K562 (cell line): ENCODE data around the gene GATM. TPM values are rescaled to one million over a fixed set of nuclear protein-coding genes. Genes with fewer than 3 reads are reported as not detected.

Experiments
- BCOR ChIP-seq: fragments of 450-650 bp; IDR thresholded peaks from 2 replicates; pipeline ENCODE4 v1.6.1; 2016
- BRCA1 ChIP-seq, 2 experiments: fragments of 450-650 bp in 1 of 2; sonication (generic) in 1 of 2; formaldehyde crosslinking in 1 of 2; IDR thresholded peaks; 2 replicates each; pipeline versions ENCODE4 v1.5.0 to v1.6.1; 2017 to 2020; ENCODE audit warnings: mild to moderate bottlenecking in 1 of 2, missing genetic modification reagents in 1 of 2
- CBX8 ChIP-seq: fragments of 200-600 bp; sonication (generic); IDR thresholded peaks from 2 replicates; pipeline ENCODE4 v1.6.1; 2012; ENCODE audit warnings: borderline replicate concordance, mixed run types, low read depth, mild to moderate bottlenecking, moderate library complexity, mixed read lengths, low read length, control low read depth, inconsistent platforms; ENCODE audit not compliant: poor library complexity, severe bottlenecking; ENCODE audit errors: extremely low read depth
- FOXJ2 ChIP-seq: fragments of 200-800 bp; sonication (Bioruptor generic); IDR thresholded peaks from 2 replicates; pipeline ENCODE4 v1.6.1; 2016; ENCODE audit warnings: missing genetic modification characterization, missing compliant biosample characterization
- MECOM ChIP-seq: fragments of 250-450 bp; sonication (Bioruptor Pico); IDR thresholded peaks from 2 replicates; pipeline ENCODE4 v1.8.0; 2022; ENCODE audit warnings: inconsistent platforms
- RBM17 ChIP-seq: fragments of 200-400 bp; formaldehyde crosslinking; IDR thresholded peaks from 2 replicates; pipeline ENCODE4 v1.6.1; 2017; ENCODE audit warnings: low read depth, mild to moderate bottlenecking, low read length, borderline replicate concordance
- RNF2 ChIP-seq: sonication (generic); IDR thresholded peaks from 2 replicates; pipeline ENCODE4 v1.6.1; 2016
- SIX5 ChIP-seq, 2 experiments: IDR thresholded peaks; 2 replicates each; pipeline ENCODE4 v1.6.1; 2011; ENCODE audit warnings: low read length in 2 of 2, borderline replicate concordance in 1 of 2, low read depth in 1 of 2, mild to moderate bottlenecking in 1 of 2, moderate library complexity in 1 of 2; ENCODE audit not compliant: insufficient read depth in 1 of 2
- SMC3 ChIP-seq: conservative IDR thresholded peaks from 2 replicates; pipeline ENCODE4 v1.6.1; 2011; ENCODE audit warnings: low read depth, low read length, improper control_type of control experiment; ENCODE audit not compliant: insufficient read depth
- ZNF354B ChIP-seq: fragments of 250-450 bp; sonication (Bioruptor Pico); IDR thresholded peaks from 2 replicates; pipeline ENCODE4 v1.4.0; 2020
- ZNF699 ChIP-seq: fragments of 250-450 bp; sonication (Bioruptor Pico); IDR thresholded peaks from 2 replicates; pipeline ENCODE4 v1.8.0; 2021; ENCODE audit warnings: mild to moderate bottlenecking, moderate library complexity; ENCODE audit not compliant: insufficient replicate concordance
- ZNF79 ChIP-seq: fragments of 250-450 bp; sonication (Bioruptor Pico); IDR thresholded peaks from 2 replicates; pipeline ENCODE4 v1.4.0; 2020; ENCODE audit warnings: low read depth, mild to moderate bottlenecking, moderate library complexity
- polyA plus RNA-seq, 8 experiments: library from polyadenylated mRNA; depleted of rRNA in 4 of 8; stranded (reverse) in 5 of 8; unstranded in 3 of 8; fragments of >200 nt; fragmentation: Nextera tagmentation in 2 of 8; fragmentation: Illumina TruSeq in 1 of 8; extraction: Ambion mirVana in 2 of 8; extraction: Trizol in 1 of 8; gene quantifications; 2 replicates each; pipeline versions ENCODE4 v1.2.1 to v1.2.3, GENCODE V29; 2011 to 2014; ENCODE audit warnings: inconsistent platforms in 1 of 8, missing spikeins in 1 of 8
- total RNA-seq, 7 experiments: library from RNA; depleted of rRNA in 6 of 7; stranded (reverse); fragments of >200 nt in 6 of 7; fragmentation: Illumina TruSeq in 2 of 7; extraction: Trizol in 2 of 7; gene quantifications; 2 replicates each; pipeline versions ENCODE4 v1.2.1 to v1.2.3, GENCODE V29; 2011 to 2021; ENCODE audit warnings: low replicate concordance in 1 of 7
- TF ChIP-seq, protein P1 (sequence below): fragments of 250-450 bp; sonication (Bioruptor Pico); IDR thresholded peaks from 2 replicates; pipeline ENCODE4 v1.5.0; 2020; ENCODE audit warnings: mild to moderate bottlenecking, borderline replicate concordance
- TF ChIP-seq, protein P2 (sequence below): IDR thresholded peaks from 2 replicates; pipeline ENCODE4 v1.6.1; 2011; ENCODE audit not compliant: insufficient read length; ENCODE audit errors: extremely low read depth
- TF ChIP-seq, protein P3 (sequence below), 3 experiments: IDR thresholded peaks in 2 of 3; conservative IDR thresholded peaks in 1 of 3; 2 replicates each; pipeline ENCODE4 v1.5.1; 2011 to 2012; ENCODE audit warnings: low read length in 3 of 3, mild to moderate bottlenecking in 3 of 3, control low read depth in 2 of 3, improper control_type of control experiment in 1 of 3, inconsistent platforms in 1 of 3, low read depth in 1 of 3, mixed read lengths in 1 of 3, moderate library complexity in 1 of 3; ENCODE audit not compliant: insufficient read depth in 2 of 3
- TF ChIP-seq, protein P4 (sequence below): IDR thresholded peaks from 2 replicates; pipeline ENCODE4 v1.6.1; 2014; ENCODE audit warnings: antibody characterized with exemption
- TF ChIP-seq, protein P5 (sequence below): sonication (generic); formaldehyde crosslinking; IDR thresholded peaks from 2 replicates; pipeline ENCODE4 v1.8.1; 2023; ENCODE audit warnings: mild to moderate bottlenecking, missing genetic modification reagents
- TF ChIP-seq, protein P6 (sequence below): sonication (generic); IDR thresholded peaks from 2 replicates; pipeline ENCODE4 v1.6.1; 2016

The GATM gene
- total and polyA plus RNA-seq, 9 of the 15 experiments (the other 6 are each of a cell fraction or from before 2014, with no cell fraction given): 0.11 to 1.1 (median 0.65) TPM

DNA sequence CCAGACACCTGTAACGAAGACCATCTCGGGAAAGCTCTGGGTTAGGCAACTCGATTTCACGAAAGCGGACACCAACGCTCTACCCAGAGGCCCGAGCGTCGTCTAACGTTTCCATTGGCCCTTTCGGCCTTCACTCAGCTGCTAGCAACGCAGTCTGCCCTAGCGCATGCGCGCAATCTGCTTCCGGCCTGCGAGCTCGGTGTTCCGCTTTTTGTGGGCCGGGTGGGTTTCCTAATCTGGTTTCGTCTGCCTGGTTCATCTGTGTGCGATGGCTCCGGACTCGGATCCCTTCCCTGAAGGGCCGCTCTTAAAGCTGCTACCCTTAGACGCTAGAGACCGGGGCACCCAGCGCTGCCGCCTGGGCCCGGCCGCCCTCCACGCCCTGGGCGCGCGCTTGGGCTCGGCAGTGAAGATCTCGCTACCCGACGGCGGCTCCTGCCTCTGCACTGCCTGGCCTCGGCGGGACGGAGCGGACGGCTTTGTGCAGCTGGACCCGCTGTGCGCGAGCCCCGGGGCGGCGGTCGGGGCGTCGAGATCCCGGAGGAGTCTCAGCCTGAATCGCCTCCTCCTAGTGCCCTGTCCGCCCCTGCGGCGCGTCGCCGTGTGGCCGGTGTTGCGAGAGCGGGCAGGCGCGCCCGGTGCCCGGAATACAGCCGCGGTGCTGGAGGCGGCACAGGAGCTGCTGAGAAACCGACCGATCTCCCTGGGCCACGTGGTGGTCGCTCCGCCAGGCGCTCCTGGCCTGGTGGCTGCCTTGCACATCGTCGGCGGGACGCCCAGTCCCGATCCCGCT, 24.0 kb upstream of the GATM start (continued):
- TF ChIP-seq BRCA1 (IDR thresholded peaks at IDR 0.05) (no peak), BRCA1 (CRISPR knock-in tag; IDR thresholded peaks at IDR 0.05) (no peak), RBM17 (no peak), ZNF699 (CRISPR knock-in tag) (no peak), MECOM (CRISPR knock-in tag) (no peak), SMC3 (no peak), FOXJ2 (tag) (no peak), ZNF79 (CRISPR knock-in tag) (no peak), BCOR (no peak), SIX5 (IDR thresholded peaks at IDR 0.05; ENCODE audit: borderline replicate concordance in 1 of 2, insufficient read depth in 1 of 2, low read depth in 1 of 2, low read length in 2 of 2) (no peak), RNF2 (0 out of 2 replicates have a peak, but pooled peaks have one; percentile 28), ZNF354B (no peak), CBX8 (no peak)
- TF ChIP-seq, protein P1, sequence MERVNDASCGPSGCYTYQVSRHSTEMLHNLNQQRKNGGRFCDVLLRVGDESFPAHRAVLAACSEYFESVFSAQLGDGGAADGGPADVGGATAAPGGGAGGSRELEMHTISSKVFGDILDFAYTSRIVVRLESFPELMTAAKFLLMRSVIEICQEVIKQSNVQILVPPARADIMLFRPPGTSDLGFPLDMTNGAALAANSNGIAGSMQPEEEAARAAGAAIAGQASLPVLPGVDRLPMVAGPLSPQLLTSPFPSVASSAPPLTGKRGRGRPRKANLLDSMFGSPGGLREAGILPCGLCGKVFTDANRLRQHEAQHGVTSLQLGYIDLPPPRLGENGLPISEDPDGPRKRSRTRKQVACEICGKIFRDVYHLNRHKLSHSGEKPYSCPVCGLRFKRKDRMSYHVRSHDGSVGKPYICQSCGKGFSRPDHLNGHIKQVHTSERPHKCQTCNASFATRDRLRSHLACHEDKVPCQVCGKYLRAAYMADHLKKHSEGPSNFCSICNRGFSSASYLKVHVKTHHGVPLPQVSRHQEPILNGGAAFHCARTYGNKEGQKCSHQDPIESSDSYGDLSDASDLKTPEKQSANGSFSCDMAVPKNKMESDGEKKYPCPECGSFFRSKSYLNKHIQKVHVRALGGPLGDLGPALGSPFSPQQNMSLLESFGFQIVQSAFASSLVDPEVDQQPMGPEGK (CRISPR knock-in tag): no peak
- TF ChIP-seq, protein P2, sequence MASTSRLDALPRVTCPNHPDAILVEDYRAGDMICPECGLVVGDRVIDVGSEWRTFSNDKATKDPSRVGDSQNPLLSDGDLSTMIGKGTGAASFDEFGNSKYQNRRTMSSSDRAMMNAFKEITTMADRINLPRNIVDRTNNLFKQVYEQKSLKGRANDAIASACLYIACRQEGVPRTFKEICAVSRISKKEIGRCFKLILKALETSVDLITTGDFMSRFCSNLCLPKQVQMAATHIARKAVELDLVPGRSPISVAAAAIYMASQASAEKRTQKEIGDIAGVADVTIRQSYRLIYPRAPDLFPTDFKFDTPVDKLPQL: peak; percentile 55
- TF ChIP-seq, protein P3, sequence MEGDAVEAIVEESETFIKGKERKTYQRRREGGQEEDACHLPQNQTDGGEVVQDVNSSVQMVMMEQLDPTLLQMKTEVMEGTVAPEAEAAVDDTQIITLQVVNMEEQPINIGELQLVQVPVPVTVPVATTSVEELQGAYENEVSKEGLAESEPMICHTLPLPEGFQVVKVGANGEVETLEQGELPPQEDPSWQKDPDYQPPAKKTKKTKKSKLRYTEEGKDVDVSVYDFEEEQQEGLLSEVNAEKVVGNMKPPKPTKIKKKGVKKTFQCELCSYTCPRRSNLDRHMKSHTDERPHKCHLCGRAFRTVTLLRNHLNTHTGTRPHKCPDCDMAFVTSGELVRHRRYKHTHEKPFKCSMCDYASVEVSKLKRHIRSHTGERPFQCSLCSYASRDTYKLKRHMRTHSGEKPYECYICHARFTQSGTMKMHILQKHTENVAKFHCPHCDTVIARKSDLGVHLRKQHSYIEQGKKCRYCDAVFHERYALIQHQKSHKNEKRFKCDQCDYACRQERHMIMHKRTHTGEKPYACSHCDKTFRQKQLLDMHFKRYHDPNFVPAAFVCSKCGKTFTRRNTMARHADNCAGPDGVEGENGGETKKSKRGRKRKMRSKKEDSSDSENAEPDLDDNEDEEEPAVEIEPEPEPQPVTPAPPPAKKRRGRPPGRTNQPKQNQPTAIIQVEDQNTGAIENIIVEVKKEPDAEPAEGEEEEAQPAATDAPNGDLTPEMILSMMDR (IDR thresholded peaks at IDR 0.05 in 2 of 3, conservative IDR thresholded peaks at IDR 0.05 in 1 of 3; ENCODE audit: insufficient read depth in 2 of 3, low read depth in 1 of 3, low read length in 3 of 3): no peak
- TF ChIP-seq, protein P4, sequence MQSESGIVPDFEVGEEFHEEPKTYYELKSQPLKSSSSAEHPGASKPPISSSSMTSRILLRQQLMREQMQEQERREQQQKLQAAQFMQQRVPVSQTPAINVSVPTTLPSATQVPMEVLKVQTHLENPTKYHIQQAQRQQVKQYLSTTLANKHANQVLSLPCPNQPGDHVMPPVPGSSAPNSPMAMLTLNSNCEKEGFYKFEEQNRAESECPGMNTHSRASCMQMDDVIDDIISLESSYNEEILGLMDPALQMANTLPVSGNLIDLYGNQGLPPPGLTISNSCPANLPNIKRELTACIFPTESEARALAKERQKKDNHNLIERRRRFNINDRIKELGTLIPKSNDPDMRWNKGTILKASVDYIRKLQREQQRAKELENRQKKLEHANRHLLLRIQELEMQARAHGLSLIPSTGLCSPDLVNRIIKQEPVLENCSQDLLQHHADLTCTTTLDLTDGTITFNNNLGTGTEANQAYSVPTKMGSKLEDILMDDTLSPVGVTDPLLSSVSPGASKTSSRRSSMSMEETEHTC: no peak
- TF ChIP-seq, protein P5, sequence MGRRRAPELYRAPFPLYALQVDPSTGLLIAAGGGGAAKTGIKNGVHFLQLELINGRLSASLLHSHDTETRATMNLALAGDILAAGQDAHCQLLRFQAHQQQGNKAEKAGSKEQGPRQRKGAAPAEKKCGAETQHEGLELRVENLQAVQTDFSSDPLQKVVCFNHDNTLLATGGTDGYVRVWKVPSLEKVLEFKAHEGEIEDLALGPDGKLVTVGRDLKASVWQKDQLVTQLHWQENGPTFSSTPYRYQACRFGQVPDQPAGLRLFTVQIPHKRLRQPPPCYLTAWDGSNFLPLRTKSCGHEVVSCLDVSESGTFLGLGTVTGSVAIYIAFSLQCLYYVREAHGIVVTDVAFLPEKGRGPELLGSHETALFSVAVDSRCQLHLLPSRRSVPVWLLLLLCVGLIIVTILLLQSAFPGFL: no peak
- TF ChIP-seq, protein P6, sequence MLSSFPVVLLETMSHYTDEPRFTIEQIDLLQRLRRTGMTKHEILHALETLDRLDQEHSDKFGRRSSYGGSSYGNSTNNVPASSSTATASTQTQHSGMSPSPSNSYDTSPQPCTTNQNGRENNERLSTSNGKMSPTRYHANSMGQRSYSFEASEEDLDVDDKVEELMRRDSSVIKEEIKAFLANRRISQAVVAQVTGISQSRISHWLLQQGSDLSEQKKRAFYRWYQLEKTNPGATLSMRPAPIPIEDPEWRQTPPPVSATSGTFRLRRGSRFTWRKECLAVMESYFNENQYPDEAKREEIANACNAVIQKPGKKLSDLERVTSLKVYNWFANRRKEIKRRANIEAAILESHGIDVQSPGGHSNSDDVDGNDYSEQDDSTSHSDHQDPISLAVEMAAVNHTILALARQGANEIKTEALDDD: no peak
